ENCODE data around the gene IKBKG. TPM values are rescaled to one million over a fixed set of nuclear protein-coding genes. Genes with fewer than 3 reads are reported as not detected.

IKBKG gene
- total and polyA plus RNA-seq, 2 of the 4 experiments (the other 2 are of a cell fraction): 16.5 to 38.2 TPM

GRCh38 chrX:154531626-154532025 is 15.8 kb upstream of the IKBKG start:
- WGBS, 2 experiments (ENCODE audit: extremely low coverage in 2 of 2, insufficient read length in 1 of 2): 60% methylated on average over 1 of the region's 16 CpGs; no CpG with 5 or more reads in 1 of the 2 experiments
- Histone ChIP-seq H3K9me3 (ENCODE audit: control insufficient read depth, insufficient read depth, low read length) (no peaks in the 10 kb centered on the region), H3K9me1 (ENCODE audit: insufficient read depth, low read length) (0 out of 2 replicates have a peak, but pooled peaks cover 2% of the 10 kb centered on the region), H3K79me1 (ENCODE audit: low read depth in 1 of 2, low read length in 2 of 2) (peaks cover 0 to 14% of the 10 kb centered on the region in 2 experiments; a peak in 2 of 4 replicates), H3K56ac (ENCODE audit: extremely low read depth, insufficient read depth, low read length) (no peak overlapping the region), H3K4me1 (ENCODE audit: control insufficient read depth, insufficient read depth, low read length) (peaks cover 13% of the 10 kb centered on the region), H4K91ac (ENCODE audit: insufficient read depth, low read depth, low read length) (no peak overlapping the region), H4K8ac (ENCODE audit: low read depth in 2 of 2, low read length in 2 of 2) (no peak overlapping the region), H4K20me1 (ENCODE audit: insufficient read depth, low read length) (peaks cover 12% of the 10 kb centered on the region), H3K4me3 (ENCODE audit: insufficient read depth, low read depth, low read length) (no peak overlapping the region), H2AK5ac (ENCODE audit: low read depth, low read length) (no peak overlapping the region), H4K5ac (ENCODE audit: low read depth, low read length) (no peak overlapping the region), H3K27ac (ENCODE audit: insufficient read depth, low read length) (peak overlapping the region; percentile 31; the same call in 1 of the 2 replicates), H2BK15ac (ENCODE audit: low read depth, low read length) (no peak overlapping the region), H3K9ac (ENCODE audit: low read depth, low read length) (no peak overlapping the region), H3K4me2 (ENCODE audit: low read depth, low read length) (no peak overlapping the region), H2BK5ac (ENCODE audit: low read depth, low read length, poor library complexity, severe bottlenecking) (no peak overlapping the region), H3K36me3 (ENCODE audit: control insufficient read depth, insufficient read depth, low read length) (peaks cover 49% of the 10 kb centered on the region), H3K18ac (ENCODE audit: low read depth, low read length) (no peak overlapping the region), H2BK120ac (ENCODE audit: low read depth, low read length) (no peak overlapping the region), H2BK20ac (ENCODE audit: low read depth, low read length) (no peak overlapping the region), H3K23ac (ENCODE audit: low read depth, low read length) (no peak overlapping the region), H2AFZ (replicated peaks; ENCODE audit: low read length, poor library complexity) (no peak overlapping the region), H2AK9ac (replicated peaks; ENCODE audit: low read depth, low read length, poor library complexity) (no peak overlapping the region), H3K14ac (replicated peaks; ENCODE audit: low read depth, low read length) (no peak overlapping the region), H3K27me3 (ENCODE audit: control insufficient read depth, insufficient read depth, low read length) (no peaks in the 10 kb centered on the region), H3K4ac (ENCODE audit: low read depth, low read length) (peak overlapping the region; percentile 51; the same call in 1 of the 2 replicates)
- peak; percentile 56 for DNase-seq
- CTCF ChIA-PET: no interaction called here
- in situ Hi-C loops (cut with MboI; ENCODE audit: low sequenced_read_pairs): loop anchor here (25.0 kb wide), 1 partner anchor 1569 kb away; no protein-coding TSS in a partner anchor
- ATAC-seq (ENCODE audit: low read depth): peak; percentile 55
- dilution Hi-C loops (cut with HindIII; ENCODE audit: low sequenced_read_pairs, unreplicated experiment): no loop called here
- TF ChIP-seq FOS (IDR thresholded peaks at IDR 0.05; ENCODE audit: low read depth, low read length) (no peak), MAFK (IDR thresholded peaks at IDR 0.05; ENCODE audit: low read depth, low read length) (no peak), MAZ (IDR thresholded peaks at IDR 0.05; ENCODE audit: borderline replicate concordance, low read depth, low read length) (peak; percentile 12; the same call in 1 of the 2 replicates)
- POLR2A ChIA-PET (ENCODE audit: unreplicated experiment): interaction anchor here (1.0 kb wide), 1 partner anchor 132 kb away, joined by 3 read pairs; no protein-coding TSS in a partner anchor
- no TSS peak for BruUV-seq (replicated peaks)
- intact Hi-C loops (cut with micrococcal nuclease): loop anchor here (5.0 kb wide), 2 partner anchors 119 to 159 kb away; partner anchors contain the start of genes FLNA and TAFAZZIN
